ENCODE data around the gene IRF8.
"Not testable (repeated sequence)": the region's sequence is repeated elsewhere in the genome, so short reads cannot be mapped to it uniquely, and the experiment has no call there.

IRF8 gene, protein sequence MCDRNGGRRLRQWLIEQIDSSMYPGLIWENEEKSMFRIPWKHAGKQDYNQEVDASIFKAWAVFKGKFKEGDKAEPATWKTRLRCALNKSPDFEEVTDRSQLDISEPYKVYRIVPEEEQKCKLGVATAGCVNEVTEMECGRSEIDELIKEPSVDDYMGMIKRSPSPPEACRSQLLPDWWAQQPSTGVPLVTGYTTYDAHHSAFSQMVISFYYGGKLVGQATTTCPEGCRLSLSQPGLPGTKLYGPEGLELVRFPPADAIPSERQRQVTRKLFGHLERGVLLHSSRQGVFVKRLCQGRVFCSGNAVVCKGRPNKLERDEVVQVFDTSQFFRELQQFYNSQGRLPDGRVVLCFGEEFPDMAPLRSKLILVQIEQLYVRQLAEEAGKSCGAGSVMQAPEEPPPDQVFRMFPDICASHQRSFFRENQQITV

DNA sequence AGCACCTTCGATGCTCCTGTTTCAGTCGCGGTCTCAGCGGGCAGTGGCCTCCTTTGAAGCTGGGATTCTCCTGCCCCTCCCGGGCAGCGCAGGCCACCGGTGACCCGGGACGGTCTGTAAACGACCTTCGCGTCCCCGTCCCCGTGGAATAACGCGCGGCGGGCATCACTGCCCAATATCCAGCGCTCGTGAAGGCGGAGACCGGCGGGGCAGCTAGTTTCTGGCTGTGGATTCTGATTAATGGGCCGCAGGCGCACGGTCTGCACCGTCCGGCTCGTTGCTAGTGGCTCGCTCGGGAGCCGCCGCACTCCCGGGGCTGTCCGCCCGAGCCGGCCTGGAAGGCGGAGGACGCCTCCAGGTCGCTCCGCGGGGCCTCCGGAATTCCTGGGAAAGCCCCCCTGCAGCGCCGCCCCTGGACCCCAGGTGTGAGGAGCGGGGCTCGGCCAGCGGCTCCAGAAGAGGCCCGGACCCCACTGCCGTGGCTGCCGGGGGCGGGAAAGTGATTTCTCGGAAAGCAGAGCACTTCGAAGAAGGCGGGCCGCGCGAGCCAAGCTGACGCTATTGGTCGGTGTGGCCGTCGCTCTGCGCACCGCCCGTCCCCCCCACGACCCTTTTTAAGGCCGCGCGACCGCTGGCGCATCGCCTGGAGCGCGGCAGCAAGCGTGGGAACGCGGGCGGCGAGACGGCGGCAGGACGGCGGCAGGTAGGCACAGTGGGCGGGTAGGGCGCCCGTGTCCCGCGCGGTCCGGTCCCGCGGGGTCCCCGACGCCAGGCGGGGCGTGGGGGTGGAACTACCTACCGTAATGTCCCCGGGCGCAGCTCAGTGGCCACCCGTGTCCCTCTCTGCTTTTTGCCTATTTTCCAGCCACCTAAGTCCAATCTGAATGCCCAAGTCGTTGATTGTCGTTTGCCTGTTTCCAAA, at the start of gene IRF8:
Gene IRF8, plus strand, starts transcription at position 642 of the 922 bp plus-strand sequence. CDS start 3,854 bp downstream, outside the sequence.
- peak; percentile 80 for DNase-seq

DNA sequence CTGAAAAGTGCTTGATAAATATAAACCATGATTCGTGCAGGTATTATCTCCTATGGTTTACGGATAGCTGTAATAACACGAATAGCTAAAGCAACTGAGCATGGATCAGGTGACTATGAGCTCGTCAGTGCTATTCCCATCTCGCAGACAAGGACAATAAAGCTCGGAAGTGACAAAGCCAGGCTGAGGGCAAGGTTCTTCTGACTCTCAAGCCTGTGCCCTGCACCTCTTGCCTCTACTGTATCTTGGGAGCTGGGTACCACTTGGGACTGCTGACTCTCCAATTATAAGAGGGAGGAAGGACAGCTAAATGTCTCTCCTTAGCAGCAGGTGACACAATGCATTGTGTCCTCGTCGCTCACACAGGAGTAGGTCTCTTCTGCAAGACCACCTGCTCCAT, 49.6 kb upstream of the IRF8 start:
- no peak for DNase-seq

DNA sequence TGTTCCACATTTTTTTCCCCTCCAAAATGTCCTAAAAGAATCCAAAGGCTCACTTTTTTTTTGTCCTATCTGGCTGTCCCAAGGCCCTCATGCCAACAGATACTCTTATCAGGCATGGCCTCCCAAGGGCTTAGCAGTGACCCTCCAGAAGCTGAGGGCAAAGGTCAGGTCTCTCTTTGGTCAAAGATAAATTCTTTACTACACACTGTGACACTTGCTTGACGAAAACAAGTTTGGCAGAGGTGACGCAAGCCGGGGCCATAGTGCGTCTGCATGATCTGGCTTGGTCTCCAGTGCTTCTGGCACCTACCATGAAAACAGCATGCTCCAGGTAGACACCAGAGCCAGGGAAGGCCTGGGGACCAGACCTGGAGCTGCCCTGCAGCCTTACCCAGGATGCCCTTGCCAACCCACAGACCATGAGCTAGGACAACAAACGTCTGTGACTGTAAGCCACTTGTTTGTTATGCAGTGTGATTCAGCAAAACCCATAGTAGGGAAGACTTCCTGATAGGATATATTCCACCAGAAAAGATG, 48.5 kb upstream of the IRF8 start:
- no peak for DNase-seq

DNA sequence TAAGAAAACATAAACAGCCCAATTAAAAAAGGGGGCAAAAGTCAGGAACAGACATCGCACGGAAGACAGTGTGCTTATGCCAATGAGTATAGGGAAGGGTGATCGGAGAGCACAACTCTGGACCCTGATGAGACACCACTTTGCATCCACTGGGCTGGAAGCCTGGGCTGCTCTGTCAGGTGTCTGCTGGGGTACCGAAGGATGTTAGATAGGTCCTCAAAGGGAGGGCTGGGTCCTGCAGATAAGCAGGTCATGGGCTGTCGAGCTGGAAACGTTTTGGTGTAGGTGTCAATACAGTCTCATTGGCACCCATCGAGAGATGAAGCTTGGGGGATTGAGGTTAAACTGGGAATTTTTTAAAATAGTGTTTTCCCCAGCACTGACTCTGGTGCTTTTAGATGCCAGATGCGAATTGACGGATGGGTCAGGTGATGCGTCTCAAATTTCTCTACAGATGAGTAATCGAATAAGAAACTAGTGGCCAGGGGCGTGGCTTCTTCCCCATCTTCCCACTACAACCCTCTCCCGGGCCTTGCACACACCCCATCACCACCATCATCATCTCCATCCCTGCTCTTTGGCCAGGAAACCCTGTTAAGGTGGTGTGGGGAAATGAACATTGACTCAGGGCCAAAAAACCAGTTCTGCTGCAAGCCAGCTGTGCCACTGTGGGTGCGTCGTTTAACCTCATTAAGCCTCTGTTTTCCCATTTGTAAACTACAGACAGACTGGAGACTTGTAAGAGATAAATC, 47.8 kb upstream of the IRF8 start:
- DNase-seq: no peak

DNA sequence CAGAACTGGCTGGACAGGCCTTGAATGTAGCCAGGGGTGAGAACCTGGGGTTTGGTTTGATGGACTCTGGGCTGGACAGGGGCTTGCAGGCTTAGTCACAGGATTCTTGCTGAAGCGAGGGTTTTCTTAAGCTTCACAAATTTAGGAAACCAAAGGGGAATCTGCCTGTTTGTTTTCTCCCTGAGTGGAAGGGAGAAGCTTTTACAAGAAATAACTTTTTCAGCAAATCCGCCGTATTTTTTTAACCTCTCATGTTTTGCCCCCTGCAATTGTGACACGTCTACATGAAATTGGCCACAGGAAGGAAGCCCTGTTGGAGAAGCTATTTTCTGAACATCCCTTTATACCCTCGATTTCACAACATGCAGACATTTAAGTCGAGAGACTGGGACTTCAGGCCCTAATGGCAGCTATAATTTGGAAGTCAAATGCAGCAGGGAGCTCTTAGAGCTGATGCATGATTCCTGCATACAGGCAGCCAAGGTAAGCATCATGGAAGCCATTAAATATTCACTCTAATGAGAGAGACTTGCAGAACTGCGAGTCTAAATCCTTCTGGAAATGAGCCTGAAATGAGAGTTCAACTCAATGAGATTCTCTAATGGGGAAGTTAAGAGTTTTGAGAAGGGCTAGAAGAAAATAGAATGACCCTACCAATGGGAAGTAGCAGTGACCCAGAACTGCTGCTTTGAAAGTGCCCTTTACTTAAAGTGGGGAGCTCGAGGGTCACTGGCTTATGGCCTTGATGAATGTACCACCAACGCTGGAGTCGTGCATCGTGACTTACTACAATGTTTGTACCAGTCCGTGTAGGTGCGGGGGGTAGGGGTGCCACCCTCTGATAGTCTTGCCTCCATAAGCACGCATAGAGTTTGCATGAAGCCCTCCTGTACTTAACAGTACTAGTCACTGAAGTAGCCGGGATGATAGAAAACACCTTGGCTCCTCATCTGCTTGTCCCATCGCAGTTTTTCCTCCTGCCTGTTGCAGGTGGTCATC, 45.1 kb upstream of the IRF8 start:
- no peak for DNase-seq

DNA sequence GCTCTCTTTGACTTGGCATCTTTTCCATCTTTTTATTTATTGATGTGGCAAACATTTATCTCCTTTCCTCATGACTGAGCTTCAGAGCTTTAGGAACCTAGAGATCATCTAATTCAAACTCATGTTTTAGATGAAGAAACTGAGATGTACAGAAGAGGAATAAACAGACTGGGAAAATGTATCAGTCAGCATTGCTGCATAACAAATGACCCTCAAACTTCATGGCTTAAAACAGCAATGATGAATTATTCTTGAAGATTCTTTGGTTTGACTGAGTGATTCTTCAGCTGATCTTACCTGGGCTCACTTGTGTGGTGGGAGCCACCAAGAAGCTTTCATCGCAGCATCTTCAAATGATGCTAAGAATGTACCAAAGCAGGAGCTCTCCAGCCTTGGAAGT, 44.0 kb upstream of the IRF8 start:
- no peak for DNase-seq

DNA sequence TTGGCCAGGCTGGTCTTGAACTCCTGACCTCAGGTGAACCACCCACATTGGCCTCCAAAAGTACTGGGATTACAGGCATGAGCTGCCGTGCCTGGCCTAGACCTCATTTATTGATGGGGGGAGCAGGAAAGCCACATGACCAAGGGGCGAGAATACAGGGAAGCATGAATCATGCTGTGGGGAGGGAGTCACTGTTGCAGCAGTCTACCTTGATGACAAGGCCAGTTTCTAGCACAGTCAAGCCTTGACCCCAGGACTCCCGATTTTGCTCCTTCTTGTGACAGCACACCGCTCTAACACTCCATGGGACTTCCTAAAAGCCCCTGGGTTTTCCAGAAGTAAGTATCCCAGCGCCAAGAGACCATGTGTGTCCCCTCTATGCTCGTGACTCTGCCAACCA, 42.9 kb upstream of the IRF8 start:
- DNase-seq: no peak

DNA sequence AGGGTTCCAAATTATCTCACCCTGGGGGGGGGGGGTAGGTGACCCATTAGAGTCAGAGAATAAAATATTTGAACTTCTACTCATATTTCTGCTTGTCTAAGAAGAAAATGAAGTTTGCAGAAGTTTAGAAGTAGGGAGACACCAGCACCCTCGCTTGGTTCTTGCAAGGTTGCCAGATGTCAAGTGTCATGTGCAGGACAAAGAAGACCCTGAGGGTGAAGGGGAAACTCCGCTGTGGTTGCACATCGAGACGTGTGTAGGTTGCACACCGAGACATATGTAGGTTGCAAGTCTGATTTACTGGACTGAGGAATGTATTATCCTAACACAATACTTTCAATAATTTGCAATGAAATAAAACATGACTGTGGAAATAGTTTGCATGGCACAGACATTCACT, 42.4 kb upstream of the IRF8 start:
- DNase-seq: no peak

DNA sequence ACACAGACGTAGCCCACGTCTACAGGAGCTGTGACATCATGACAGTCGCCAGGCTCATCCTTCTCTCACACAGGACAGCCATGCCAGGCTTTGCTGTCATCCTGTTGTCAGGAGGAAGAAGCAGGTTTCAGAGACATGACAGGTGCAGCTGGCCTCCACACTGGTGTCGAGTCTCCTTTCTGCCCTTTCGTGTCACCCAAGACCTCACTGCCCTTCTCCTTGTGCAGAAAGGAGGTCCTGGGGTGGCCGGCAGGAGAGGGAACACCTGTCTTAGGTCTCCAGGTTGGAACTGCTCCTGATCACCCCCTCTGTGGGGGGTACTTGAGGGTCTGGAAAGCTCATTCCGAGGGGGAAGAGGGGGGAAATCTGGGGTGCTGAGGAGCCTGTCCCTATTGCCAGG, 41.6 kb upstream of the IRF8 start:
- DNase-seq: no peak

DNA sequence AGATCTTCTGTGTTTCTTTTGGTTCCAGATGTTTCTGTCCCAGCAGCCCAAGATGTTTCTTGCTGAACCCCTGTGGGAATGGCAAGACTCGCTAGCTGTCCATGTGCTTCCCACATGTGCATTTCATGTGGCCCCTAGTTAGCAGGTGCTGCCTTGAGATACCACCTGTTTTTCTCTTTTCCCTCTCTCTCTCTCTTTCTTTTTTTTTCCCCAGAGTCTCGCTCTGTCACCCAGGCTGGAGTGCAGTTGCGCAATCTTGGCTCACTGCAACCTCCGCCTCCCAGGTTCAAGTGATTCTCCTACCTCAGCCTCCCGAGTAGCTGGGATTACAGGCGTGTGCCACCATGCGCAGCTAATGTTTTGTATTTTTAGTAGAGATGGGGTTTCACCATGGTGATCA, 40.4 kb upstream of the IRF8 start:
- not testable (repeated sequence) for DNase-seq

DNA sequence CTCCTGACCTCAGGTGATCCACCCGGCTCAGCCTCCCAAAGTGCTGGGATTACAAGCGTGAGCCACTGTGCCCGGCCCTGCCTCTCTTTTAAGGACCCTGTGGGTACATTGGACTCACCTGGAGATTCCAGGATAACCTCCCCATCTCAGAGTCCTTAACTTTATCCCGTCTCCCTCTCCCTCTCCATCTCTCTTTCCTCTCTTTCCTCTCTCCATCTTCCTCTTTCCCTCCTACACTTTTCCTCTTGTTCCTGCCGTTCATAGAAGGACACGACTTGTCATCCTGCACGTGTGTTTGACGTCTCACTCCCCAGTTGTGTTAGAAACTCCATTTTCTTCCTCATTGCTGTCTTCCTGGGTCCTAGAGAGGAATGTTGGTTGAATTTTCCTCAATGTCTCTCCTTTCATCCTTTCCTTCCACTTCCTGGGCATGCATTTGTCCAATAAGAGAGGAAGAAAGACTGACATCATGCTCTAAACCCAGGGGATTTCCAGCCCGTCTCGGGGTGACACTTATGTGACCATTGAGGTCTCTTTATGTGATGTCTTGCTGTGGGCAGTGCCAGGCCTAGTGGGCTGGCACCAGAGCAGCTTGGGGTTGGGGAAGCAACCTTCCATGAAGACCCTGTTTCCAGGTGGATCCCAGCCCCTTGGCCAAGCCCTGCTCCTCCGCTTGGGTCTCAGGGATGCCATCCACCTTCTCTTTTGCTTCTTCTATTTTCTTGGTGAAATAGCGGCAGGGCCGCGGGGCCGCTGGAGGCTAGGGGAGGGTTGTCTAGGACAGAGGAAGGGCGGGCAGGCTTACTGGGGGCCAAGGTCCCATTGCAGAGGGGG, 39.8 kb upstream of the IRF8 start:
- no peak for DNase-seq

DNA sequence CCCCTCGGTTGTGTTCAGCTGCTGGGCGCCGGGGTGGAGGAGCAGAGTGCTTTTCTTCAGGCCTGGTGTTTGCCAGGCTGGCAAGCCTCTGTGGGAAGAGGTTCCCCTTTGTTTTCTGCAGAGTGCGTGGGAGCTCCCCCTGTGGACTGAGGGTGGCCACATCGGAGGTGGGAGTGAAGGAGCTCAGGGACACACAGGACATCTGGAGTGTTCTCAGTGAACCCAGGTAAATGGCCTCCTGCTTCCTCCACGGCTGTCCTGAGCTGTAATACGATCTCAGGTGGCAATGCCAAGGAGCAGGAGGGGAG, 39.2 kb upstream of the IRF8 start:
- no peak for DNase-seq

DNA sequence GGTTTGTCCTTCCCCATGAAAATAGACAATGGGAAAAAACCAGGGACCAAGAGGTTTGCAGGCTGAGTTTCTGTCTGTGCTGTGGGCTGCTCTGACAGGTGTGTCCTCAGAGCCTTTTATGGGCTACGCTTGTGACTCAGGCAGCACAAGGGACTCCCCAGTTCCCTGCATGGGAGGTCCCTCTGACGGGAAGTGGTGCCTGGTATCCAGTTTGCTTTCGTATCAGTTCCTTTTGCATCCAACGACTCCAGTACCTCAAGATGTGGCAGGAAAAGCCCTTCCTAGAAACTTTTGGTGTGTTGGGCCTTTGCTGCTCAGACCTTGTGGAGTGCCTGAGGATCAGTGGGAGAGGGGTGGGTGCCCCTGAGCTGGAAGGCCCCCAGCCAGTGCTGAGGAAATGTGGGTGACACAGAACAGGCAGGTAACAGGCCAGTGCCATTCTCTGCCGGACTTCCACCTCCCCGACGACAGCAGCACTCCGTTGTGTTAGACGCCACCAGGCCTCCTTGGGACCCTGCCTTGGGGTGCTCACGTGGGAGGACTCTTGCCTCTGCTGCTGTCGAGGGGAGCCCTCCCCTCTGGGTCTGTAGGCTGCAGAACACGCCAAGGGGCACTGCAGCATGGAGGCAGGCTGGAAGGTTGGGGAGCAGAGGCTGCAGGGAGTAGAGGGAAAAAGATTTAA, 38.4 kb upstream of the IRF8 start:
- DNase-seq: no peak

DNA sequence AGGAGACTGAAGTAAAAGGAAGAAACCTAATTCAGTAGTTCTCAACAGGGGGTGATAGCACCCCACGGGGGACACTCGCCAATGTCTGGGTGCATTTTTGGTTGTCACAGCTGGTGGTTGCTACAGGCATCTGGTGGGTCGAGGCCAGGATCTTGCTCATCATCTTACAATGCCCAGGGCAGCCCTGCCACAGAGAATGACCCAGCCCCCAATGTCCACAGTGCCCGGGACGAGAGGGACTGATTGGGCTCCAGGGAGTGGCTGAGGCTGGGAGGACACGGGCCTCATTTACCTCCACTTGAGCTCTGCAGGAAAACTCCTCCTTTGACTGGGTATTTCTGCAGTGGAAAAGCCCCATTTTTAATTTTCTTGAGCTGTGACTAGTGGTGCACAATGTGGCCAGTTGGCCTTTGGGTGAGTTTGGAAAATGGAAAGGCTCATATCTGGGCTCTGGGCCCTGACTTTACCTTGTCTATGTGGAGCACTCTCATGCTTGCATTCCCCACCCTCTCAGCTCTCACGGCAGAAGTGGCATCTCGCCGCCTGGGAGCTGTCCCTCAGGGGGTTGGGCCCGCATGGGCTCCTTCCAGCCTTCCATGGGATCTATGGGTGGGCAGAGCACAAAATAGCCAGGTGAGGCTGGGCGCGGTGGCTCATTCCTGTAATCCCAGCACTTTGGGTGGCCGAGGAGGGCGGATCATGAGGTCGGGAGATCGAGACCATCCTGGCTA, 37.7 kb upstream of the IRF8 start:
- no peak for DNase-seq

DNA sequence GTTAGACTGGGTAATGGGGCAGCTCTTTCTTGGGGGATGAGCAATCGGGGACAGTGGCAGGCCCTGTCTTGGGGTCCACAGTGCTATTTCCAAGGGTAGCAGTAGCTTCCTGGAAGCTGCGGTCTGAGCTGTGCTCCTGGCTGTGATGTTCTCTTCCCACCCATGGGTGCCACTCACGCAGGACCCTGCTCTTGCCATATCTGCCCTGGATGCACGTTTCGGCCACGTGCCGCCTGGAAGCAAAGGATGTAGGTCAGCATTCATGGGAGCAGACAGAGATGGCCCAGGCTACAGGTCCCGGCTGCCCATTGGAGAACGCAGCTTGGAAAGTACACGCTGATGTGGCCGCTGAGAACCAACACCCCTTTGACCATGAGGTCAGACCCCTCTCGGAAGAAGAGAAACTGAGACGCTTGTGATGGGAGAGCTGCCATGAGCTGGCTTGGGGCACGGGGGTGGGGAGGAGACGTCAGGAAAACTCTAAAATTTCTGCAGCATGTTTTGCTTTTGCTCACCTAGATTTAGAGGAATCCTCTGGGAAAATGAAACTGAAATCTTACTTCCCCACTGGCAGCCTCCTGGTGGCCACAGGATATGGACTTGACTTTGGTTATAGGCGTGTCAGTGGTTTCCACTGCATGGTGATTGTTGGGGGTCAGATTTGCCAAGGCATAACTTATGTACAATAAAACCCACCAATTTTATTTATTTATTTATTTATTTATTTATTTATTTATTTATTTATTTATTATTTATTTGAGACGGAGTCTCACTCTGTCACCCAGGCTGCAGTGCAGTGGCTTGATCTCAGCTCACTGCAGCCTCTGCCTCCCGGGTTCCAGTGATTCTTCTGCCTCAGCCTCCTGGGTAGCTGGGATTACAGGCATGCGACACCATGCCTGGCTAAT, 36.2 kb upstream of the IRF8 start:
- DNase-seq: no peak

DNA sequence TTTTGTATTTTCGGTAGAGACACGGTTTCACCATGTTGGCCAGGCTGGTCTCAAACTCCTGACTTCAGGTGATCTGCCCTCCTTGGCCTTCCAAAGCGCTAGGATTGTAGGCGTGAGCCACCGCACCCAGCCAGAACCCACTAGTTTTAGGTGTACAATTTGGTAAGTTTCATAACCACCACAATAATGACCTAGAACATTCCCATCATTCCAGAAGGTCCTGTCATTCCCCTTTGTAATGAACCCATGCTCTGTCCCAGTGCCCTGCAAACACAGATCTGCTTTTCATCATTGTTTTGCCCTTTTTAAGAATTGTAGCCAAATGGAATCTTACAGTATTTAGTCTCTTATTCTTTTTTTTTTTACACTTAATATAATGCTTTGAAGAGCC, 35.6 kb upstream of the IRF8 start:
- no peak for DNase-seq

DNA sequence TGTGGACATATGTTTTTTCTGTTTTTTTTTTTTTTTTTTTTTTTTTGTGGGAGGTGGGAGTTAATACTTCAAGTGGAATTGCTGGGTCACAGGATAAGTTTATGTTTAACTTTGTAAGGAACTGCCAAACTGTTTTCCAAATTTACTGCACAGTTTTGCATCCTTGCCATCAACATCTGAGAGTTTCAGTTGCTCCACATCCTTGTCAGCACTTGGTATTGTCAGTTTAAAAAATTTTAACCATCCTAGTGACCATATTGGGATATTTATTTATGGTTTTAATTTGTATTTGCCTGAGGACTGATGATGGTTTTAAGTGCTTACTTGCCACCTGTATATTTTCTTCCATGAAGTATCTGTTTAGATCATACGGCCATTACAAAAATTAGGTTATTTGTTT, 34.0 kb upstream of the IRF8 start:
- DNase-seq: no peak

DNA sequence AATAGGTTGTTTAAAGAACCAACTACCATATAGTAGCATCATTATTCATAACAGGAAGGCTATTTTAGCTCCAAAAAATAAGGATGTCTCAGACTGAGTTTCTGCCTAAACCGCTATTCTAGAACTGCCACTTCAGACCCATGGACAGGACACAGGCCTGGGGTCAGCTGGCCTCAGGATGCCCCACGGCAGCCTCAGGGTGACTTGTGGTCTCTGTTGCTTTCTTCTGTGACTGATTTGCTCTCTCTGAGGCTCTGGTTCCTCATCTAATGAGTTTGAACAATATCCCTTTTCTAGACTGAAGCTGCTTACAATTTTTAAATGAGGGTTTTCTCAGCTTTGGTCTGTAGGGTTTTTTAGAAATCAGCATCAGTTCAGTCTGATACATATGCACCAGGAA, 31.8 kb upstream of the IRF8 start:
- DNase-seq: no peak

Data from CD4-positive, alpha-beta T cell treated with Interleukin-6 for 4 hours (primary cell).